ENCODE measurements around the gene FDCSP.
"Not testable (repeated sequence)": the region's sequence is repeated elsewhere in the genome, so short reads cannot be mapped to it uniquely, and the experiment has no call there.

FDCSP gene

GRCh38 chr4:70239884-70240591 is 14.1 kb downstream of the FDCSP start:
- no peak for DNase-seq

DNA sequence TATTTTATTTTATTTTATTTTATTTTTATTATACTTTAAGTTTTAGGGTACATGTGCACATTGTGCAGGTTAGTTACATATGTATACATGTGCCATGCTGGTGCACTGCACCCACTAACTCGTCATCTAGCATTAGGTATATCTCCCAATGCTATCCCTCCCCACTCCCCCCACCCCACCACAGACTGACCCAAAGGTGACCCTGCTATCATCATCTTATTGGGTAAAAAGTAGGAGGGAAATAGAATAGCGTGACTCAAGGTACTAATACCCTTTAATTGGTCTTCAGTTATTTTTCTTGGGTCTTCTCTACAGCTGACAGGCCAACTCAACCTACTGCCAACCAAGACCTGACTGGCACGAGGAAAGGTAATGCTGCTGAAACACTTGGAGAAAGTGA is 16.4 kb downstream of the FDCSP start, which contains the start of gene CSN3:
Gene CSN3, plus strand, starts transcription at position 301 of the 400 bp plus-strand sequence. CDS start 2,223 bp downstream, outside the sequence.
- not testable (repeated sequence) for DNase-seq

DNA sequence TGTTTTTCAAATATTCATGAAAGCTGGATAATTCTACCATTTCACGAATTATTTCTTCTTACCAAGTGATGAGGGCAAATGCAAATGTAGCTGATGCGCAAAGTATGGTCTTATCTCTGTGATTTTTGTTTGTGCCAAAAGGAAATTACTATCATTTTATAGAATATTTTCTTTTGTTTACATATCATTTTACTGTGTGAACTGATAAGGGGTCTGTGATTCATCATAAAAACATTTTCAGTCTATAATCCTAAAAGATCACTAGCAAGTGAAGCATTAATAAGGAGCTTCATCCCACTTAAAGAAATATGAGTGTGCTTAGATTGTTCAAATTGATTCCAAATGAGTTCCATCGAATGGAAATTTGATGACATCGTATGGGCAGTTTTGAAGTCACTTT is 17.2 kb downstream of the FDCSP start:
- no peak for DNase-seq

- DNase-seq = no peak
Observed at GRCh38 chr4:70251250-70251944, 25.5 kb downstream of the FDCSP start.

GRCh38 chr4:70251945-70252277 is 26.0 kb downstream of the FDCSP start:
- no peak for DNase-seq

- peak; percentile 10 for DNase-seq
Observed at GRCh38 chr4:70269674-70270073, 43.8 kb downstream of the FDCSP start.

DNA sequence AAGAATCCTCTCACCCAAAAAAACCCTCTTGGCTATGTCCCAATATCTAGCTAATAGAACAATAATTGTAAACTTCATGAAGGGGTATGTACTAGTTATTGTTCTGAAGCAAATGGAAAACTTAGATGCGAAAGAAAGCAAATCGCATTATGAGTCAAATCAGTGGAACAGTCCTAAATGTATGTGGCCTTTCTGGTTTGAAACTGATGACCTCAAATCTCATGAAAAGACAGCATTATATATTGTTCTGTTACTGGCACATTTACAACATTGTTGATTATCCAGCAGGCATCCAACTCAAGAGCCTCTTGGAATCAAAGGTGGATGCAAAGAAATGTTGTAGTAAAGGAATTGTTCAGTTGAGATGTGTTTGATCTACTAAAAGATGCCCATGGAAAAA is 51.2 kb downstream of the FDCSP start:
- DNase-seq = no peak

GRCh38 chr4:70280567-70280966 is 54.6 kb downstream of the FDCSP start:
- no peak for DNase-seq

Measured in NCI-H526 treated with DMSO at 0.1 percent for 48 hours (cell line).